Endodermal cell (in vitro differentiated cells): ENCODE results near the gene ATP2B2. TPM values are rescaled to one million over a fixed set of nuclear protein-coding genes. Genes with fewer than 3 reads are reported as not detected.

Experiments
- DNase-seq: peaks from one replicate; pipeline ENCODE4 v3.0.0-alpha.2; 2017
- H3K27ac ChIP-seq: 2 replicates; pipeline ENCODE4 v1.5.1; 2013; ENCODE audit warnings: mild to moderate bottlenecking, low read depth, low read length, moderate library complexity
- H3K27me3 ChIP-seq: 2 replicates; pipeline ENCODE4 v1.6.1; 2013; ENCODE audit warnings: mild to moderate bottlenecking, low read length, moderate library complexity; ENCODE audit not compliant: insufficient read depth, control insufficient read depth, poor library complexity, severe bottlenecking
- H3K36me3 ChIP-seq: 2 replicates; pipeline ENCODE4 v1.7.0; 2013; ENCODE audit warnings: mild to moderate bottlenecking, low read length, moderate library complexity; ENCODE audit not compliant: control insufficient read depth, insufficient read depth
- H3K4me1 ChIP-seq: one replicate; pipeline ENCODE4 v1.7.0; 2013; ENCODE audit warnings: low read length; ENCODE audit not compliant: control insufficient read depth, insufficient read depth
- H3K4me3 ChIP-seq: 2 replicates; pipeline ENCODE4 v1.5.1; 2013; ENCODE audit warnings: mild to moderate bottlenecking, low read length, moderate library complexity
- H3K9ac ChIP-seq: 2 replicates; pipeline ENCODE4 v1.6.1; 2013; ENCODE audit warnings: mild to moderate bottlenecking, low read length, moderate library complexity; ENCODE audit not compliant: poor library complexity, severe bottlenecking; ENCODE audit errors: extremely low read depth
- H3K9me3 ChIP-seq: 2 replicates; pipeline ENCODE4 v1.6.1; 2013; ENCODE audit warnings: mild to moderate bottlenecking, low read length, moderate library complexity; ENCODE audit not compliant: control insufficient read depth
- H3K27ac Mint-ChIP-seq: 2 replicates; pipeline ENCODE4 v1.8.0; 2020; ENCODE audit warnings: mixed read lengths
- H3K27me3 Mint-ChIP-seq: 2 replicates; pipeline ENCODE4 v1.8.0; 2021; ENCODE audit warnings: mild to moderate bottlenecking, mixed read lengths; ENCODE audit not compliant: insufficient read depth
- H3K36me3 Mint-ChIP-seq: 2 replicates; pipeline ENCODE4 v1.8.0; 2020; ENCODE audit warnings: low read depth, mixed read lengths
- H3K4me1 Mint-ChIP-seq: 2 replicates; pipeline ENCODE4 v1.8.0; 2020; ENCODE audit warnings: mixed read lengths
- H3K4me3 Mint-ChIP-seq: 2 replicates; pipeline ENCODE4 v1.8.0; 2020; ENCODE audit warnings: mild to moderate bottlenecking, moderate library complexity, mixed read lengths
- H3K9me3 Mint-ChIP-seq: 2 replicates; pipeline ENCODE4 v1.8.0; 2020; ENCODE audit warnings: mild to moderate bottlenecking, mixed read lengths
- WGBS, 2 experiments: methylation state at CpG; one replicate each; pipeline versions ENCODE4 v1.1.5 to v1.1.7; 2013; ENCODE audit warnings: missing lambda C conversion rate in 2 of 2, mixed read lengths in 1 of 2; ENCODE audit not compliant: insufficient coverage in 1 of 2, insufficient read length in 1 of 2; 5-methylcytosine and 5-hydroxymethylcytosine counted together
- total RNA-seq, 2 donors: library from RNA; stranded (reverse); fragmentation: NEBNext Ultra II Directional in 1 of 2; extraction: Animal tissue kit (Norgen Biotek cat#: 25700) in 1 of 2; gene quantifications; 2 replicates in 1 of 2; 3 replicates in 1 of 2; pipeline ENCODE4 v1.2.1, GENCODE V29; 2021
- TF ChIP-seq, protein P1 (sequence below): fragments of 200-600 bp; sonication (generic); conservative IDR thresholded peaks from 2 replicates; pipeline ENCODE4 v1.5.0; 2021; ENCODE audit warnings: antibody characterized with exemption, mild to moderate bottlenecking

Gene ATP2B2
- total RNA-seq, 2 donors from 2014 or later = 0.09 TPM; not detected in 1

DNA sequence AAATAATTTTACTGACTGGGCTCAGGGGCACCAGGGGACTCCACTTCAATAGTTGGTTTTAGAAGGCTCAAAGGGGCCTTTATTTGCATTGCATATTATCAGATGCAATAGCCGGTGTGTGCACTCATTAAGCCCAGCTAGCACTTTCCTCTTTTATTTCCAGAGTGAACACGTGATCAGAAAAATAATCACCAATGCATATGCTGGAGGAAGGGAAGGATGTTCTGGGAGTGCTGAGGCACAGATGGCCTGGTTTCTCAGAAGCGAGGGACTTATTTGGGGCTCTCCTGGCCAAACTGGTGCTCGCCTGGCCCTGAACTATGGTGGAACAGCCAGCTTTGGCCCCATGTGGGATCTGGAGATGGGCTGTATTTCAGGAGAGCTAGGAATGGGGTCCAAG, 124.0 kb downstream of the ATP2B2 start:
- Histone ChIP-seq H3K27ac (no peak overlapping the region), H3K9me3 (no peaks in the 10 kb centered on the region), H3K4me1 (no peaks in the 10 kb centered on the region), H3K36me3 (no peaks in the 10 kb centered on the region), H3K9ac (no peak overlapping the region), H3K27me3 (no peaks in the 10 kb centered on the region), H3K4me3 (no peak overlapping the region)
- Mint-ChIP-seq H3K4me1 (peaks cover 13% of the 10 kb centered on the region), H3K9me3 (no peaks in the 10 kb centered on the region), H3K36me3 (no peaks in the 10 kb centered on the region), H3K27me3 (no peaks in the 10 kb centered on the region), H3K4me3 (no peak overlapping the region), H3K27ac (no peak overlapping the region)
- no peak for DNase-seq
- TF ChIP-seq, protein P1, sequence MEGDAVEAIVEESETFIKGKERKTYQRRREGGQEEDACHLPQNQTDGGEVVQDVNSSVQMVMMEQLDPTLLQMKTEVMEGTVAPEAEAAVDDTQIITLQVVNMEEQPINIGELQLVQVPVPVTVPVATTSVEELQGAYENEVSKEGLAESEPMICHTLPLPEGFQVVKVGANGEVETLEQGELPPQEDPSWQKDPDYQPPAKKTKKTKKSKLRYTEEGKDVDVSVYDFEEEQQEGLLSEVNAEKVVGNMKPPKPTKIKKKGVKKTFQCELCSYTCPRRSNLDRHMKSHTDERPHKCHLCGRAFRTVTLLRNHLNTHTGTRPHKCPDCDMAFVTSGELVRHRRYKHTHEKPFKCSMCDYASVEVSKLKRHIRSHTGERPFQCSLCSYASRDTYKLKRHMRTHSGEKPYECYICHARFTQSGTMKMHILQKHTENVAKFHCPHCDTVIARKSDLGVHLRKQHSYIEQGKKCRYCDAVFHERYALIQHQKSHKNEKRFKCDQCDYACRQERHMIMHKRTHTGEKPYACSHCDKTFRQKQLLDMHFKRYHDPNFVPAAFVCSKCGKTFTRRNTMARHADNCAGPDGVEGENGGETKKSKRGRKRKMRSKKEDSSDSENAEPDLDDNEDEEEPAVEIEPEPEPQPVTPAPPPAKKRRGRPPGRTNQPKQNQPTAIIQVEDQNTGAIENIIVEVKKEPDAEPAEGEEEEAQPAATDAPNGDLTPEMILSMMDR = no peak
- WGBS, 2 experiments = 80 to 89% methylated on average over 1 to 4 of the region's 4 CpGs

DNA sequence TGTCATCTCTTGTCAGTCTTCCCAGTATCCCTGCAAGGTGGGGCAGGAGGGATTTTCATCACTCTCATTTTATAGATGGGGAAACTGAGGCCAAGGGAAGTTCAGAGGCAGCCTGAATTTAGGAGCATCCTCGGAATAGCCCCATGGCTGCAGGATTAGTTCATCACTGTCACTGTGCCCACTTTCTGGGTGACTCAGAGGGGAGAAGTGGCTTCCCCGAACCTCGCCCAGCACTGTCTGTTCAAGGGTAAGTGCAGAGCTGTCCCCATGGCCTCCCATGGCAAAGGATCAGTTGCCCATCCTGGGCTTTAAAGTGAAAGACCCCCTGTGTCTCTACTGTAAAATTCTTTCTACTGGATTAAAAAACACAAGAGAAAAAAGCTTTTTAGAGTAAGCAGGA, 124.5 kb downstream of the ATP2B2 start:
- Histone ChIP-seq H3K27ac (no peak overlapping the region), H3K36me3 (no peaks in the 10 kb centered on the region), H3K9ac (no peak overlapping the region), H3K27me3 (no peaks in the 10 kb centered on the region), H3K9me3 (no peaks in the 10 kb centered on the region), H3K4me3 (no peak overlapping the region), H3K4me1 (no peaks in the 10 kb centered on the region)
- Mint-ChIP-seq H3K4me1 (peaks cover 13% of the 10 kb centered on the region), H3K9me3 (no peaks in the 10 kb centered on the region), H3K36me3 (no peaks in the 10 kb centered on the region), H3K4me3 (no peak overlapping the region), H3K27ac (no peak overlapping the region), H3K27me3 (no peaks in the 10 kb centered on the region)
- WGBS, 2 experiments = 84 to 92% methylated on average over 1 to 3 of the region's 3 CpGs
- no peak for DNase-seq
- TF ChIP-seq, protein P1 = no peak

DNA sequence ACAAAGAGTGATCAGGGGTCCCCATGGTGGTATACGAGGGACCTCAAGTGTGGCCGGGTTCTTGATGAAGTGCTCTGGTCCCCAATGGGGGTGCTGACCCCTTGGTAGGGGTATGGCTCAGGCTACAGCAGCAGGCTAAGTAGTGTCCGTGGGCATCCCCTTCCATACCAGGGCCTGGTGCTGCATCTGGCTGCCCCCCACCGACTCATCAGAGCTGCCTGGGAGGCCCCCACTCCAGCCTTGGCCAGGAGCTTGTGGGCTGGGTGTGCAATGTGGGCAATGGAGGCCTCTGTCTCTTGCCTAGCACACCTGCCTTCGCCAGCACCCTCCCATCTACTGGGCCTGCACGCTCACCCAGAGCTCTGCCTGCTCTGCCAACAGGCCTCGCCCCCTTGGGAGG, 125.4 kb downstream of the ATP2B2 start:
- H3K27me3 Mint-ChIP-seq = no peaks in the 10 kb centered on the region
- H3K4me1 ChIP-seq = no peaks in the 10 kb centered on the region

More for the DNA sequence above, 125.4 kb downstream of the ATP2B2 start:
- Histone ChIP-seq H3K4me3 (no peak overlapping the region), H3K9ac (no peak overlapping the region), H3K36me3 (no peaks in the 10 kb centered on the region), H3K27me3 (no peaks in the 10 kb centered on the region), H3K9me3 (no peaks in the 10 kb centered on the region), H3K27ac (no peak overlapping the region)
- no peak overlapping the region for H3K4me3 Mint-ChIP-seq
- no peaks in the 10 kb centered on the region for H3K36me3 Mint-ChIP-seq
- H3K27ac Mint-ChIP-seq = no peak overlapping the region
- no peaks in the 10 kb centered on the region for H3K9me3 Mint-ChIP-seq
- no peak for DNase-seq
- WGBS, 2 experiments = 90 to 100% methylated on average over 2 to 7 of the region's 7 CpGs
- H3K4me1 Mint-ChIP-seq = peaks cover 7% of the 10 kb centered on the region
- TF ChIP-seq, protein P1 = no peak
